ENCODE measurements around the gene TADA3. TPM values are rescaled to one million over a fixed set of nuclear protein-coding genes. Genes with fewer than 3 reads are reported as not detected.

Gene TADA3
- total RNA-seq: 10 to 100 TPM; 83.2 to 85.6 TPM

GRCh38 chr3:9792405-9793160 lies at the start of gene TADA3, which contains the start of gene ARPC4:
Gene TADA3, minus strand, starts transcription at chr3:9792473. Its CDS starts 1,007 bp downstream, at chr3:9791466.
Gene ARPC4, plus strand, starts transcription at chr3:9793082. Its CDS starts 40 bp downstream, at chr3:9793122.
- Mint-ChIP-seq H3K27ac (peak within 1 kb of the TSS; percentile 100), H3K36me3 (ENCODE audit: low read depth) (peaks cover 64% of the 10 kb centered on the region), H3K27me3 (ENCODE audit: low read depth) (no peaks in the 10 kb centered on the region), H3K4me1 (ENCODE audit: low read depth) (peaks cover 53% of the 10 kb centered on the region), H3K9me3 (ENCODE audit: insufficient read depth) (no peaks in the 10 kb centered on the region), H3K4me3 (peak within 1 kb of the TSS; percentile 96)
- ATAC-seq (peak; percentile 92), DNase-seq (peak; percentile 96)
- POLR2A ChIA-PET: interaction anchor here (0.6 to 4.9 kb wide), 26 partner anchors 9 to 397 kb away, joined by 3 to 38 read pairs (median 4); partner anchors contain the start of genes BRPF1, CAMK1, CRELD1 and FANCD2
- CTCF ChIA-PET: interaction anchor here (0.7 to 1.9 kb wide), 12 partner anchors 10 to 439 kb away, joined by 3 to 14 read pairs (median 4); partner anchors contain the start of gene CAMK1

- CTCF ChIA-PET: interaction anchor here (1.3 to 1.9 kb wide), 3 partner anchors 13 to 142 kb away, joined by 3 to 6 read pairs (median 6); partner anchors contain the start of gene CRELD1
- DNase-seq: no peak
- no peak for ATAC-seq
- Mint-ChIP-seq H3K36me3 (ENCODE audit: low read depth) (peaks cover 33% of the 10 kb centered on the region), H3K4me1 (ENCODE audit: low read depth) (peaks cover 27% of the 10 kb centered on the region), H3K27me3 (ENCODE audit: low read depth) (no peaks in the 10 kb centered on the region), H3K27ac (no peak overlapping the region), H3K4me3 (no peak overlapping the region), H3K9me3 (ENCODE audit: insufficient read depth) (no peaks in the 10 kb centered on the region)
- POLR2A ChIA-PET: interaction anchor here (1.2 kb wide), 1 partner anchor 26 kb away, joined by 5 read pairs; no protein-coding TSS in a partner anchor
Measured at GRCh38 chr3:9841015-9841414, 48.7 kb upstream of the TADA3 start.

- H3K4me1 Mint-ChIP-seq (ENCODE audit: low read depth): peaks cover 14% of the 10 kb centered on the region
- H3K9me3 Mint-ChIP-seq (ENCODE audit: insufficient read depth): no peaks in the 10 kb centered on the region
- no peak overlapping the region for H3K4me3 Mint-ChIP-seq
- ChIA-PET POLR2A (interaction anchor here (0.6 kb wide), 1 partner anchor 45 kb away, joined by 4 read pairs; no protein-coding TSS in a partner anchor), CTCF (no interaction called here)
- H3K27ac Mint-ChIP-seq: no peak overlapping the region
- no peak for DNase-seq
- no peak for ATAC-seq
- H3K27me3 Mint-ChIP-seq (ENCODE audit: low read depth): no peaks in the 10 kb centered on the region
- peaks cover 47% of the 10 kb centered on the region for H3K36me3 Mint-ChIP-seq (ENCODE audit: low read depth)
Measured at GRCh38 chr3:9838856-9839255, 46.6 kb upstream of the TADA3 start.

GRCh38 chr3:9837701-9838582 lies 45.7 kb upstream of the TADA3 start:
- no peak for DNase-seq
- peaks cover 49% of the 10 kb centered on the region for H3K36me3 Mint-ChIP-seq (ENCODE audit: low read depth)
- no peak for ATAC-seq
- peaks cover 10% of the 10 kb centered on the region for H3K4me1 Mint-ChIP-seq (ENCODE audit: low read depth)
- no peak overlapping the region for H3K4me3 Mint-ChIP-seq
- ChIA-PET POLR2A (no interaction called here), CTCF (interaction anchor here (1.2 kb wide), 1 partner anchor 11 kb away, joined by 3 read pairs; no protein-coding TSS in a partner anchor)
- H3K27ac Mint-ChIP-seq: no peak overlapping the region
- H3K9me3 Mint-ChIP-seq (ENCODE audit: insufficient read depth): no peaks in the 10 kb centered on the region
- H3K27me3 Mint-ChIP-seq (ENCODE audit: low read depth): no peaks in the 10 kb centered on the region

- DNase-seq: no peak
- POLR2A ChIA-PET: interaction anchor here (1.6 kb wide), 1 partner anchor 25 kb away, joined by 4 read pairs; the partner anchor contains the start of gene TTLL3
- Mint-ChIP-seq H3K9me3 (ENCODE audit: insufficient read depth) (no peaks in the 10 kb centered on the region), H3K27me3 (ENCODE audit: low read depth) (no peaks in the 10 kb centered on the region), H3K4me1 (ENCODE audit: low read depth) (peaks cover 6% of the 10 kb centered on the region), H3K36me3 (ENCODE audit: low read depth) (peaks cover 40% of the 10 kb centered on the region), H3K4me3 (no peak overlapping the region), H3K27ac (no peak overlapping the region)
- CTCF ChIA-PET: no interaction called here
- no peak for ATAC-seq
Measured at GRCh38 chr3:9834520-9835380, 42.5 kb upstream of the TADA3 start.

- H3K27me3 Mint-ChIP-seq (ENCODE audit: low read depth): no peaks in the 10 kb centered on the region
- H3K27ac Mint-ChIP-seq: no peak overlapping the region
- H3K4me1 Mint-ChIP-seq (ENCODE audit: low read depth): peaks cover 6% of the 10 kb centered on the region
- CTCF ChIA-PET: interaction anchor here (1.7 kb wide), 1 partner anchor 100 kb away, joined by 5 read pairs; no protein-coding TSS in a partner anchor
- H3K4me3 Mint-ChIP-seq: no peak overlapping the region
- no peak for DNase-seq
- H3K36me3 Mint-ChIP-seq (ENCODE audit: low read depth): peaks cover 46% of the 10 kb centered on the region
- POLR2A ChIA-PET: no interaction called here
- ATAC-seq: no peak
- no peaks in the 10 kb centered on the region for H3K9me3 Mint-ChIP-seq (ENCODE audit: insufficient read depth)
Measured at GRCh38 chr3:9833078-9833477, 40.8 kb upstream of the TADA3 start.

GRCh38 chr3:9831253-9831652 lies 39.0 kb upstream of the TADA3 start:
- H3K4me1 Mint-ChIP-seq (ENCODE audit: low read depth): peaks cover 14% of the 10 kb centered on the region
- no peak overlapping the region for H3K4me3 Mint-ChIP-seq
- POLR2A ChIA-PET: interaction anchor here (0.9 to 1.6 kb wide), 3 partner anchors 13 to 39 kb away, joined by 3 read pairs; partner anchors contain the start of genes ARPC4, RPUSD3 and TADA3
- no peak for ATAC-seq
- CTCF ChIA-PET: interaction anchor here (0.8 to 1.4 kb wide), 4 partner anchors 17 to 104 kb away, joined by 3 to 8 read pairs (median 4); no protein-coding TSS in a partner anchor
- H3K27me3 Mint-ChIP-seq (ENCODE audit: low read depth): no peaks in the 10 kb centered on the region
- H3K36me3 Mint-ChIP-seq (ENCODE audit: low read depth): peaks cover 51% of the 10 kb centered on the region
- no peak overlapping the region for H3K27ac Mint-ChIP-seq
- no peak for DNase-seq
- no peaks in the 10 kb centered on the region for H3K9me3 Mint-ChIP-seq (ENCODE audit: insufficient read depth)

- DNase-seq: no peak
- H3K27me3 Mint-ChIP-seq (ENCODE audit: low read depth): no peaks in the 10 kb centered on the region
Measured at GRCh38 chr3:9828801-9829755, 36.8 kb upstream of the TADA3 start.

GRCh38 chr3:9826815-9827573 lies 34.7 kb upstream of the TADA3 start:
- CTCF ChIA-PET: interaction anchor here (0.7 to 2.1 kb wide), 13 partner anchors 11 to 208 kb away, joined by 3 to 6 read pairs (median 3); partner anchors contain the start of genes ARPC4, CRELD1 and TADA3

More at GRCh38 chr3:9828801-9829755, 36.8 kb upstream of the TADA3 start:
- Mint-ChIP-seq H3K9me3 (ENCODE audit: insufficient read depth) (no peaks in the 10 kb centered on the region), H3K27ac (no peak overlapping the region), H3K4me3 (no peak overlapping the region), H3K4me1 (ENCODE audit: low read depth) (peaks cover 14% of the 10 kb centered on the region), H3K36me3 (ENCODE audit: low read depth) (peaks cover 35% of the 10 kb centered on the region)
- ChIA-PET CTCF (interaction anchor here (1.4 to 1.6 kb wide), 3 partner anchors 12 to 24 kb away, joined by 3 to 6 read pairs (median 4); no protein-coding TSS in a partner anchor), POLR2A (interaction anchor here (0.6 kb wide), 1 partner anchor 221 kb away, joined by 3 read pairs; no protein-coding TSS in a partner anchor)
- no peak for ATAC-seq

More at GRCh38 chr3:9826815-9827573, 34.7 kb upstream of the TADA3 start:
- H3K36me3 Mint-ChIP-seq (ENCODE audit: low read depth): peaks cover 25% of the 10 kb centered on the region
- H3K4me3 Mint-ChIP-seq: no peak overlapping the region
- peak overlapping the region; percentile 43 for H3K27ac Mint-ChIP-seq
- peaks cover 14% of the 10 kb centered on the region for H3K4me1 Mint-ChIP-seq (ENCODE audit: low read depth)
- no peaks in the 10 kb centered on the region for H3K9me3 Mint-ChIP-seq (ENCODE audit: insufficient read depth)
- POLR2A ChIA-PET: interaction anchor here (1.4 kb wide), 1 partner anchor 34 kb away, joined by 3 read pairs; the partner anchor contains the start of gene ARPC4
- H3K27me3 Mint-ChIP-seq (ENCODE audit: low read depth): no peaks in the 10 kb centered on the region
- DNase-seq (peak; percentile 56), ATAC-seq (peak; percentile 73)
